SU-DHL-6 (cell line): ENCODE data around the gene SPECC1.

Source experiments
- EZH2phosphoT487 ChIP-seq: fragments of 200-600 bp; sonication (generic), shearing (Covaris generic); conservative IDR thresholded peaks from 2 replicates; pipeline ENCODE4 v1.6.1; 2018; ENCODE audit warnings: mild to moderate bottlenecking, antibody characterized with exemption, low read length, moderate library complexity, mixed read lengths
- TF ChIP-seq, protein P1 (sequence below): fragments of 200-600 bp; sonication (generic); IDR thresholded peaks from one replicate; pipeline ENCODE4 v1.5.1; 2017; ENCODE audit warnings: antibody characterized with exemption, mild to moderate bottlenecking, low read length, moderate library complexity; ENCODE audit not compliant: insufficient read depth, poor library complexity, severe bottlenecking

DNA sequence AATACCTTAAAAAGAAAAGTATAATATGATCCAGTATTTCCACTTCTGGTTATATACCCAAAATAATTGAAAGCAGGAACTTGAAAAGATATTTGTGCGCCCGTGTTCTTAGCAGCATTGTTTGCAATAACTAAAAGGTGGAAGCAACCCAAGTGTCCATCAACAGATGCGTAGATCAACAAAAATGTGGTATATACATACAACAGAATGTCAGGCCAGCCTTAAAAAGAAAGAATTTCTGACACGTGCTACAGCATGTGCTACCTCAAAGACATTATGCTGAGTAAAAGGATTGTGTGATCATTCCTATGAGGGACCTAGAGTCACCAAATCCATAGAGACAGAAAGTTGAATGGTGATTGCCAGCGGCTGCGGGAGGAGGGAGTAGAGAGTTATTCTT lies 133.1 kb downstream of the SPECC1 start:
- TF ChIP-seq, protein P1, sequence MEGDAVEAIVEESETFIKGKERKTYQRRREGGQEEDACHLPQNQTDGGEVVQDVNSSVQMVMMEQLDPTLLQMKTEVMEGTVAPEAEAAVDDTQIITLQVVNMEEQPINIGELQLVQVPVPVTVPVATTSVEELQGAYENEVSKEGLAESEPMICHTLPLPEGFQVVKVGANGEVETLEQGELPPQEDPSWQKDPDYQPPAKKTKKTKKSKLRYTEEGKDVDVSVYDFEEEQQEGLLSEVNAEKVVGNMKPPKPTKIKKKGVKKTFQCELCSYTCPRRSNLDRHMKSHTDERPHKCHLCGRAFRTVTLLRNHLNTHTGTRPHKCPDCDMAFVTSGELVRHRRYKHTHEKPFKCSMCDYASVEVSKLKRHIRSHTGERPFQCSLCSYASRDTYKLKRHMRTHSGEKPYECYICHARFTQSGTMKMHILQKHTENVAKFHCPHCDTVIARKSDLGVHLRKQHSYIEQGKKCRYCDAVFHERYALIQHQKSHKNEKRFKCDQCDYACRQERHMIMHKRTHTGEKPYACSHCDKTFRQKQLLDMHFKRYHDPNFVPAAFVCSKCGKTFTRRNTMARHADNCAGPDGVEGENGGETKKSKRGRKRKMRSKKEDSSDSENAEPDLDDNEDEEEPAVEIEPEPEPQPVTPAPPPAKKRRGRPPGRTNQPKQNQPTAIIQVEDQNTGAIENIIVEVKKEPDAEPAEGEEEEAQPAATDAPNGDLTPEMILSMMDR: no peak
- TF ChIP-seq EZH2phosphoT487: no peak
